ENCODE measurements around the gene PCDHB1. TPM values are rescaled to one million over a fixed set of nuclear protein-coding genes. Genes with fewer than 3 reads are reported as not detected.

Gene PCDHB1
- total RNA-seq, 1 experiment from 2014 or later = not detected

- no peak for DNase-seq
- no peak overlapping the region for H3K4me3 ChIP-seq
- H3K27ac ChIP-seq = no peak overlapping the region
- TF ChIP-seq, protein P1, sequence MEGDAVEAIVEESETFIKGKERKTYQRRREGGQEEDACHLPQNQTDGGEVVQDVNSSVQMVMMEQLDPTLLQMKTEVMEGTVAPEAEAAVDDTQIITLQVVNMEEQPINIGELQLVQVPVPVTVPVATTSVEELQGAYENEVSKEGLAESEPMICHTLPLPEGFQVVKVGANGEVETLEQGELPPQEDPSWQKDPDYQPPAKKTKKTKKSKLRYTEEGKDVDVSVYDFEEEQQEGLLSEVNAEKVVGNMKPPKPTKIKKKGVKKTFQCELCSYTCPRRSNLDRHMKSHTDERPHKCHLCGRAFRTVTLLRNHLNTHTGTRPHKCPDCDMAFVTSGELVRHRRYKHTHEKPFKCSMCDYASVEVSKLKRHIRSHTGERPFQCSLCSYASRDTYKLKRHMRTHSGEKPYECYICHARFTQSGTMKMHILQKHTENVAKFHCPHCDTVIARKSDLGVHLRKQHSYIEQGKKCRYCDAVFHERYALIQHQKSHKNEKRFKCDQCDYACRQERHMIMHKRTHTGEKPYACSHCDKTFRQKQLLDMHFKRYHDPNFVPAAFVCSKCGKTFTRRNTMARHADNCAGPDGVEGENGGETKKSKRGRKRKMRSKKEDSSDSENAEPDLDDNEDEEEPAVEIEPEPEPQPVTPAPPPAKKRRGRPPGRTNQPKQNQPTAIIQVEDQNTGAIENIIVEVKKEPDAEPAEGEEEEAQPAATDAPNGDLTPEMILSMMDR (conservative IDR thresholded peaks at IDR 0.05) = no peak
- TF ChIP-seq EZH2 (IDR thresholded peaks at IDR 0.05; ENCODE audit: low read depth) = no peak
- H3K4me2 ChIP-seq = no peak overlapping the region
- BruUV-seq (replicated peaks) = no TSS peak
- H2AFZ ChIP-seq = no peak overlapping the region
- no peaks in the 10 kb centered on the region for H3K79me2 ChIP-seq (ENCODE audit: low read depth)
- H3K4me1 ChIP-seq (replicated peaks; ENCODE audit: insufficient read depth) = peaks cover 14% of the 10 kb centered on the region; the same call in 1 of the 2 replicates
- no peaks in the 10 kb centered on the region for H3K9me3 ChIP-seq (ENCODE audit: insufficient read depth, low read depth)
- peaks cover 9% of the 10 kb centered on the region; the same call in 1 of the 2 replicates for H3F3A ChIP-seq (ENCODE audit: insufficient read depth, low read depth)
- no peaks in the 10 kb centered on the region; the same call in 1 of the 2 replicates for H3K9me2 ChIP-seq (ENCODE audit: insufficient read depth)
- no peaks in the 10 kb centered on the region for H3K36me3 ChIP-seq (ENCODE audit: low read depth)
- intact Hi-C loops (cut with micrococcal nuclease; ENCODE audit: unreplicated experiment) = no loop called here
- ChIA-PET POLR2A (ENCODE audit: unreplicated experiment) (no interaction called here), CTCF (no interaction called here)
- no peaks in the 10 kb centered on the region for H3K27me3 ChIP-seq (ENCODE audit: insufficient read depth, low read depth)
- H4K20me1 ChIP-seq (ENCODE audit: insufficient read depth) = no peaks in the 10 kb centered on the region
These were observed 43.4 kb upstream of the PCDHB1 start for GRCh38 chr5:141007791-141008190.

- no peak overlapping the region for H3K4me3 ChIP-seq
- no peak for DNase-seq
- H3K27me3 ChIP-seq (ENCODE audit: insufficient read depth, low read depth) = no peaks in the 10 kb centered on the region
- BruUV-seq (replicated peaks) = no TSS peak
- no peaks in the 10 kb centered on the region for H3K9me3 ChIP-seq (ENCODE audit: insufficient read depth, low read depth)
- no peak for TF ChIP-seq EZH2 (IDR thresholded peaks at IDR 0.05; ENCODE audit: low read depth)
- TF ChIP-seq, protein P1 (conservative IDR thresholded peaks at IDR 0.05) = no peak
- H3F3A ChIP-seq (ENCODE audit: insufficient read depth, low read depth) = no peaks in the 10 kb centered on the region
- H3K79me2 ChIP-seq (ENCODE audit: low read depth) = no peaks in the 10 kb centered on the region
- POLR2A ChIA-PET (ENCODE audit: unreplicated experiment) = no interaction called here
- H3K9me2 ChIP-seq (ENCODE audit: insufficient read depth) = no peaks in the 10 kb centered on the region
- H3K27ac ChIP-seq = no peak overlapping the region
- H2AFZ ChIP-seq = no peak overlapping the region
- H3K4me2 ChIP-seq = no peak overlapping the region
- no peaks in the 10 kb centered on the region for H4K20me1 ChIP-seq (ENCODE audit: insufficient read depth)
- no peaks in the 10 kb centered on the region for H3K4me1 ChIP-seq (replicated peaks; ENCODE audit: insufficient read depth)
- intact Hi-C loops (cut with micrococcal nuclease; ENCODE audit: unreplicated experiment) = no loop called here
- CTCF ChIA-PET = no interaction called here
- H3K36me3 ChIP-seq (ENCODE audit: low read depth) = no peaks in the 10 kb centered on the region
These were observed 41.0 kb upstream of the PCDHB1 start for GRCh38 chr5:141010047-141010793.

- Histone ChIP-seq H3K27ac (no peak overlapping the region), H3K36me3 (ENCODE audit: low read depth) (no peaks in the 10 kb centered on the region), H3K79me2 (ENCODE audit: low read depth) (no peaks in the 10 kb centered on the region), H3K4me3 (no peak overlapping the region), H2AFZ (no peak overlapping the region), H4K20me1 (ENCODE audit: insufficient read depth) (no peaks in the 10 kb centered on the region), H3K9me2 (ENCODE audit: insufficient read depth) (no peaks in the 10 kb centered on the region), H3F3A (ENCODE audit: insufficient read depth, low read depth) (no peaks in the 10 kb centered on the region), H3K27me3 (ENCODE audit: insufficient read depth, low read depth) (no peaks in the 10 kb centered on the region), H3K4me2 (no peak overlapping the region), H3K4me1 (replicated peaks; ENCODE audit: insufficient read depth) (no peaks in the 10 kb centered on the region), H3K9me3 (ENCODE audit: insufficient read depth, low read depth) (no peaks in the 10 kb centered on the region)
- no peak for TF ChIP-seq EZH2 (IDR thresholded peaks at IDR 0.05; ENCODE audit: low read depth)
- TF ChIP-seq, protein P1 (conservative IDR thresholded peaks at IDR 0.05) = no peak
- ChIA-PET POLR2A (ENCODE audit: unreplicated experiment) (interaction anchor here (0.6 kb wide), 1 partner anchor 65 kb away, joined by 7 read pairs; no protein-coding TSS in a partner anchor), CTCF (no interaction called here)
- no TSS peak for BruUV-seq (replicated peaks)
- intact Hi-C loops (cut with micrococcal nuclease; ENCODE audit: unreplicated experiment) = no loop called here
- no peak for DNase-seq
These were observed 33.2 kb upstream of the PCDHB1 start for GRCh38 chr5:141017943-141018342.
